ENCODE data around the gene PEX26.
"Not testable (repeated sequence)": the region's sequence is repeated elsewhere in the genome, so short reads cannot be mapped to it uniquely, and the experiment has no call there.

PEX26 gene

GRCh38 chr22:18071968-18072310 lies 5.9 kb upstream of the PEX26 start:
- DNase-seq, result no peak

- no peak for DNase-seq
Measured at GRCh38 chr22:18073467-18073866, 4.3 kb upstream of the PEX26 start.

GRCh38 chr22:18073927-18074326 lies 3.9 kb upstream of the PEX26 start:
- DNase-seq, result not testable (repeated sequence)

- DNase-seq, result no peak
Measured at GRCh38 chr22:18075101-18075719, 2.6 kb upstream of the PEX26 start.

- DNase-seq, result no peak
Measured at GRCh38 chr22:18075720-18076497, 1.9 kb upstream of the PEX26 start.

GRCh38 chr22:18077087-18077638 lies 627 bp upstream of the PEX26 start:
- no peak for DNase-seq

- DNase-seq, result peak; percentile 34
Measured at GRCh38 chr22:18078329-18079041, 695 bp downstream of the PEX26 start.

GRCh38 chr22:18079706-18080233 lies 2.0 kb downstream of the PEX26 start:
- no peak for DNase-seq

- DNase-seq, result no peak
Measured at GRCh38 chr22:18081416-18081815, 3.6 kb downstream of the PEX26 start.

GRCh38 chr22:18082467-18082866 lies 4.7 kb downstream of the PEX26 start:
- no peak for DNase-seq

- DNase-seq, result no peak
Measured at GRCh38 chr22:18083406-18083805, 5.6 kb downstream of the PEX26 start.

- DNase-seq, result no peak
Measured at GRCh38 chr22:18085188-18085587, 7.4 kb downstream of the PEX26 start.

- DNase-seq, result no peak
Measured at GRCh38 chr22:18087350-18087855, 9.6 kb downstream of the PEX26 start.

- no peak for DNase-seq
Measured at GRCh38 chr22:18088825-18089568, 11.2 kb downstream of the PEX26 start.

- no peak for DNase-seq
Measured at GRCh38 chr22:18090286-18090685, 12.5 kb downstream of the PEX26 start.

GRCh38 chr22:18091478-18091877 lies 13.7 kb downstream of the PEX26 start:
- no peak for DNase-seq

GRCh38 chr22:18091916-18092526 lies 14.2 kb downstream of the PEX26 start:
- no peak for DNase-seq

GRCh38 chr22:18093661-18094060 lies 15.9 kb downstream of the PEX26 start:
- no peak for DNase-seq

- no peak for DNase-seq
Measured at GRCh38 chr22:18095101-18095805, 17.5 kb downstream of the PEX26 start.

GRCh38 chr22:18096823-18097222 lies 19.0 kb downstream of the PEX26 start:
- no peak for DNase-seq

- DNase-seq, result no peak
Measured at GRCh38 chr22:18100781-18101180, 23.0 kb downstream of the PEX26 start.

All from activated gamma-delta T cell (primary cell).